HEK293T (cell line): ENCODE results near the gene ZNF804B.

Experiments used
- ARNT ChIP-seq: fragments of 450-650 bp; IDR thresholded peaks from 2 replicates; pipeline ENCODE4 v1.6.1; 2017; ENCODE audit warnings: mild to moderate bottlenecking
- SP1 ChIP-seq: fragments of 450-650 bp; IDR thresholded peaks from 2 replicates; pipeline ENCODE4 v1.6.1; 2017

GRCh38 chr7:88969167-88969566 is 209.7 kb downstream of the ZNF804B start:
- TF ChIP-seq SP1, result no peak
- no peak for TF ChIP-seq ARNT
